H1 (cell line): ENCODE measurements around the gene RSPH9. TPM values are rescaled to one million over a fixed set of nuclear protein-coding genes. Genes with fewer than 3 reads are reported as not detected.

Experiments
- CTCF ChIA-PET: fragments of 300-600 bp; sonication (Branson Sonifier 250); formaldehyde crosslinking; loops from one replicate; lab custom pipeline; 2021; ENCODE audit not compliant: partially characterized antibody; lab: Charles Lee
- POLR2A ChIA-PET: fragments of 300-600 bp; sonication (Branson Sonifier 250); formaldehyde crosslinking; loops from one replicate; lab custom pipeline; 2021; ENCODE audit warnings: inconsistent platforms; ENCODE audit not compliant: partially characterized antibody; lab: Charles Lee
- DNase-seq, 2 experiments: peaks; one replicate each; pipeline versions ENCODE4 v3.0.0 to v3.0.0-alpha.2; 2010 to 2022; ENCODE audit warnings: low spot score in 2 of 2, low read depth in 1 of 2, mixed read lengths in 1 of 2
- FAIRE-seq: peaks from 2 replicates; lab custom pipeline; 2011; peaks lifted over from hg19 to GRCh38; lab: Jason Lieb, UNC
- H2AFZ ChIP-seq: 2 replicates; pipeline ENCODE4 v1.8.1; 2012; ENCODE audit warnings: low read length, inconsistent platforms
- H2AK5ac ChIP-seq: 2 replicates; pipeline ENCODE4 v1.6.1; 2013; ENCODE audit warnings: low read depth, low read length
- H2BK120ac ChIP-seq: replicated peaks from 2 replicates; pipeline ENCODE3; 2013; ENCODE audit warnings: low read depth, low read length, inconsistent platforms
- H2BK12ac ChIP-seq: 2 replicates; pipeline ENCODE4 v1.6.1; 2013; ENCODE audit warnings: low read depth, low read length
- H2BK15ac ChIP-seq: 2 replicates; pipeline ENCODE4 v1.6.1; 2013; ENCODE audit warnings: low read length
- H2BK20ac ChIP-seq: 2 replicates; pipeline ENCODE4 v1.6.1; 2013; ENCODE audit warnings: low read length
- H2BK5ac ChIP-seq: 2 replicates; pipeline ENCODE4 v1.6.1; 2013; ENCODE audit warnings: low read depth, low read length
- H3K14ac ChIP-seq: 2 replicates; pipeline ENCODE4 v1.6.1; 2013; ENCODE audit warnings: inconsistent platforms; ENCODE audit not compliant: insufficient read length
- H3K18ac ChIP-seq: 2 replicates; pipeline ENCODE4 v1.6.1; 2013; ENCODE audit warnings: low read length; ENCODE audit errors: extremely low read depth
- H3K23ac ChIP-seq: 2 replicates; pipeline ENCODE4 v1.6.1; 2013; ENCODE audit warnings: inconsistent platforms; ENCODE audit not compliant: insufficient read length
- H3K23me2 ChIP-seq: 2 replicates; pipeline ENCODE4 v1.6.1; 2013; ENCODE audit warnings: low read depth, low read length
- H3K27ac ChIP-seq: 2 replicates; pipeline ENCODE4 v1.6.1; 2011; ENCODE audit warnings: low read depth, low read length, inconsistent platforms
- H3K27me3 ChIP-seq, 4 experiments: replicated peaks in 1 of 4; 1 replicate in 1 of 4; 2 replicates in 3 of 4; pipeline versions ENCODE4 v1.6.1 to v1.8.1; 2011 to 2013; ENCODE audit warnings: low read length in 3 of 4, mild to moderate bottlenecking in 3 of 4, inconsistent platforms in 2 of 4, mixed read lengths in 2 of 4, moderate library complexity in 1 of 4; ENCODE audit not compliant: control insufficient read depth in 3 of 4, insufficient read depth in 3 of 4; ENCODE audit errors: extremely low read depth in 1 of 4
- H3K36me3 ChIP-seq, 4 experiments: 2 replicates each; pipeline versions ENCODE4 v1.6.1 to v1.8.1; 2011 to 2013; ENCODE audit warnings: mild to moderate bottlenecking in 4 of 4, low read length in 3 of 4, moderate library complexity in 2 of 4, control low read depth in 1 of 4, inconsistent platforms in 1 of 4; ENCODE audit not compliant: insufficient read depth in 4 of 4, control insufficient read depth in 2 of 4
- H3K4ac ChIP-seq: replicated peaks from 2 replicates; pipeline ENCODE3; 2013; ENCODE audit warnings: low read length, low read depth, mixed read lengths, inconsistent platforms; ENCODE audit not compliant: insufficient read length
- H3K4me1 ChIP-seq, 4 experiments: replicated peaks in 1 of 4; 1 replicate in 1 of 4; 2 replicates in 3 of 4; pipeline versions ENCODE4 v1.6.1 to v1.8.1; 2011 to 2013; ENCODE audit warnings: low read length in 3 of 4, inconsistent platforms in 2 of 4, mixed read lengths in 1 of 4; ENCODE audit not compliant: insufficient read depth in 4 of 4, control insufficient read depth in 3 of 4
- H3K4me2 ChIP-seq, 2 experiments: 2 replicates each; pipeline versions ENCODE4 v1.6.1 to v1.8.1; 2011 to 2013; ENCODE audit warnings: low read depth in 2 of 2, low read length in 2 of 2, control low read depth in 1 of 2, inconsistent platforms in 1 of 2, mild to moderate bottlenecking in 1 of 2; ENCODE audit not compliant: insufficient read depth in 1 of 2
- H3K4me3 ChIP-seq, 4 experiments: fragments of 200-600, 300-600 bp in 1 of 4; sonication (generic), shearing (Covaris generic), sonication (Bioruptor Twin) in 1 of 4; 2 replicates each; pipeline versions ENCODE4 v1.5.1 to v1.8.1; 2011 to 2016; ENCODE audit warnings: low read length in 4 of 4, low read depth in 3 of 4, control low read depth in 2 of 4, inconsistent platforms in 2 of 4, mild to moderate bottlenecking in 2 of 4, mixed read lengths in 1 of 4, moderate library complexity in 1 of 4; ENCODE audit not compliant: insufficient read depth in 2 of 4; ENCODE audit errors: extremely low read depth in 1 of 4
- H3K56ac ChIP-seq: replicated peaks from 2 replicates; pipeline ENCODE3; 2013; ENCODE audit warnings: low read depth, mild to moderate bottlenecking, mixed read lengths, low read length, inconsistent platforms; ENCODE audit not compliant: insufficient read length
- H3K79me1 ChIP-seq: 2 replicates; pipeline ENCODE4 v1.6.1; 2013; ENCODE audit warnings: low read depth, low read length, control low read depth
- H3K79me2 ChIP-seq, 2 experiments: 2 replicates each; pipeline versions ENCODE4 v1.6.1 to v1.8.1; 2012 to 2013; ENCODE audit warnings: low read length in 2 of 2, mild to moderate bottlenecking in 2 of 2, inconsistent platforms in 1 of 2; ENCODE audit not compliant: insufficient read depth in 2 of 2, control insufficient read depth in 1 of 2
- H3K9ac ChIP-seq, 4 experiments: replicated peaks in 1 of 4; 1 replicate in 1 of 4; 2 replicates in 3 of 4; pipeline versions ENCODE4 v1.6.1 to v1.8.1; 2011 to 2013; ENCODE audit warnings: low read depth in 3 of 4, low read length in 3 of 4, control low read depth in 2 of 4, mild to moderate bottlenecking in 2 of 4, moderate library complexity in 2 of 4, inconsistent platforms in 1 of 4; ENCODE audit errors: extremely low read depth in 1 of 4
- H3K9me3 ChIP-seq, 2 experiments: 2 replicates each; pipeline versions ENCODE4 v1.6.1 to v1.8.1; 2012 to 2013; ENCODE audit warnings: mild to moderate bottlenecking in 2 of 2, moderate library complexity in 2 of 2, control low read depth in 1 of 2, inconsistent platforms in 1 of 2, low read depth in 1 of 2, low read length in 1 of 2, mixed read lengths in 1 of 2; ENCODE audit not compliant: insufficient read depth in 2 of 2
- H4K20me1 ChIP-seq, 2 experiments: replicated peaks in 1 of 2; 2 replicates each; pipeline versions ENCODE3 to v1.8.1; 2011 to 2013; ENCODE audit warnings: inconsistent platforms in 2 of 2, low read length in 2 of 2, mild to moderate bottlenecking in 1 of 2; ENCODE audit not compliant: insufficient read depth in 2 of 2, control insufficient read depth in 1 of 2
- H4K5ac ChIP-seq: 2 replicates; pipeline ENCODE4 v1.6.1; 2013; ENCODE audit warnings: low read length, low read depth, mixed read lengths, inconsistent platforms; ENCODE audit not compliant: insufficient read length
- H4K8ac ChIP-seq: 2 replicates; pipeline ENCODE4 v1.8.0; 2013; ENCODE audit warnings: mild to moderate bottlenecking, moderate library complexity, low read length, inconsistent platforms; ENCODE audit not compliant: insufficient read depth; ENCODE audit errors: extremely low read depth
- H4K91ac ChIP-seq: replicated peaks from 2 replicates; pipeline ENCODE3; 2013; ENCODE audit warnings: low read length, mixed read lengths, inconsistent platforms; ENCODE audit not compliant: insufficient read length
- BCL11A ChIP-seq, 2 experiments: IDR thresholded peaks; one replicate each; pipeline ENCODE4 v1.6.1; 2011; ENCODE audit warnings: low read depth in 2 of 2, low read length in 2 of 2, mild to moderate bottlenecking in 2 of 2
- CTBP2 ChIP-seq: IDR thresholded peaks from 2 replicates; pipeline ENCODE4 v1.7.0; 2011; ENCODE audit warnings: borderline replicate concordance, mild to moderate bottlenecking, moderate library complexity, mixed read lengths, low read length; ENCODE audit not compliant: insufficient read depth, insufficient read length
- HDAC6 ChIP-seq: IDR thresholded peaks from one replicate; pipeline ENCODE4 v1.7.1; 2012; ENCODE audit warnings: low read depth, mild to moderate bottlenecking, inconsistent platforms, low read length, moderate library complexity
- PHF8 ChIP-seq: fragments of 200-600 bp; sonication (generic); conservative IDR thresholded peaks from 2 replicates; pipeline ENCODE4 v1.7.1; 2012; ENCODE audit warnings: low read depth, mild to moderate bottlenecking, inconsistent platforms, low read length, moderate library complexity
- POLR2A ChIP-seq, 2 experiments: IDR thresholded peaks; 1 replicate in 1 of 2; 2 replicates in 1 of 2; pipeline ENCODE4 v1.6.1; 2011; ENCODE audit warnings: low read depth in 2 of 2, low read length in 2 of 2, mild to moderate bottlenecking in 2 of 2; ENCODE audit errors: control extremely low read depth in 1 of 2
- SP4 ChIP-seq: IDR thresholded peaks from 2 replicates; pipeline ENCODE4 v1.6.1; 2012; ENCODE audit warnings: low read length, inconsistent platforms
- SRF ChIP-seq: IDR thresholded peaks from 2 replicates; pipeline ENCODE4 v1.6.1; 2011; ENCODE audit warnings: mild to moderate bottlenecking, low read depth, low read length, moderate library complexity
- TAF7 ChIP-seq: optimal IDR thresholded peaks from 2 replicates; pipeline ENCODE3; 2011; ENCODE audit warnings: low read depth, mild to moderate bottlenecking, inconsistent platforms, low read length, moderate library complexity, borderline replicate concordance
- WGBS, 2 experiments: shearing (Covaris generic) in 1 of 2; methylation state at CpG; one replicate each; pipeline versions ENCODE4 v1.1.6 to v1.1.7; 2013 to 2015; ENCODE audit warnings: low lambda C conversion rate in 2 of 2, mixed read lengths in 2 of 2, inconsistent platforms in 1 of 2, low coverage in 1 of 2, missing lambda C conversion rate in 1 of 2; ENCODE audit not compliant: insufficient replicate concordance in 2 of 2, insufficient coverage in 1 of 2, insufficient read length in 1 of 2; ENCODE audit errors: extremely low coverage in 1 of 2, missing lambda C conversion rate in 1 of 2; 5-methylcytosine and 5-hydroxymethylcytosine counted together
- polyA plus RNA-seq, 7 experiments: library from polyadenylated mRNA; depleted of rRNA in 3 of 7; stranded (reverse) in 5 of 7; unstranded in 2 of 7; fragments of >200 nt in 5 of 7; fragments of 200-250 nt in 2 of 7; gene quantifications; 1 replicate in 5 of 7; 2 replicates in 1 of 7; 4 replicates in 1 of 7; pipeline versions ENCODE4 v1.2.1 to v1.2.3, GENCODE V29; 2011 to 2013; ENCODE audit warnings: missing spikeins in 2 of 7, mixed read lengths in 2 of 7
- total RNA-seq: library from RNA; stranded (reverse); fragmentation: NEBNext Ultra II Directional; extraction: Animal tissue kit (Norgen Biotek cat#: 25700); gene quantifications from 2 replicates; pipeline ENCODE4 v1.2.1, GENCODE V29; 2021

RSPH9 gene
- total and polyA plus RNA-seq, 2 of the 8 experiments (the other 6 are each of a cell fraction or from before 2014, with no cell fraction given): 0.15 to 0.23 TPM

- Histone ChIP-seq H2AK5ac (no peak overlapping the region), H4K20me1 (peaks cover 8 to 11% of the 10 kb centered on the region in 2 experiments), H4K91ac (no peak overlapping the region), H3K9ac (no peak overlapping the region), H3K79me1 (peaks cover 8% of the 10 kb centered on the region), H3K9me3 (no peaks in the 10 kb centered on the region), H3K4me2 (no peak overlapping the region), H3K79me2 (peaks cover 0 to 8% of the 10 kb centered on the region in 2 experiments; a peak in 1 of 4 replicates), H2BK20ac (no peak overlapping the region), H3K4me1 (no peaks in the 10 kb centered on the region), H2BK120ac (no peak overlapping the region), H3K4ac (no peak overlapping the region), H4K5ac (no peak overlapping the region), H2BK12ac (no peak overlapping the region), H3K23me2 (no peaks in the 10 kb centered on the region), H3K4me3 (no peak overlapping the region), H3K27me3 (no peaks in the 10 kb centered on the region), H3K27ac (no peak overlapping the region), H3K56ac (no peak overlapping the region), H3K18ac (no peak overlapping the region), H2AFZ (no peak overlapping the region), H2BK15ac (no peak overlapping the region), H2BK5ac (no peak overlapping the region), H3K36me3 (peaks cover 36 to 71% (median 57%) of the 10 kb centered on the region in 4 experiments), H3K14ac (no peak overlapping the region), H4K8ac (no peak overlapping the region), H3K23ac (no peak overlapping the region)
- CTCF ChIA-PET: interaction anchor here (1.0 to 4.0 kb wide), 3 partner anchors 9 to 456 kb away, joined by 3 to 23 read pairs (median 3); no protein-coding TSS in a partner anchor
- FAIRE-seq (no peak), DNase-seq (no peak)
- POLR2A ChIA-PET: interaction anchor here (1.1 kb wide), 1 partner anchor 46 kb away, joined by 3 read pairs; no protein-coding TSS in a partner anchor
- 96% methylated on average over 10 of the region's 10 CpGs; no CpG with 5 or more reads in 1 of the 2 experiments for WGBS, 2 experiments
- no peak for TF ChIP-seq TAF7
- TF ChIP-seq SP4: no peak
- TF ChIP-seq CTBP2: no peak
- TF ChIP-seq BCL11A (IDR thresholded peaks at IDR 0.05; ENCODE audit: low read depth in 2 of 2, low read length in 2 of 2): no peak
- no peak for TF ChIP-seq SRF
- TF ChIP-seq PHF8: no peak
- TF ChIP-seq HDAC6: no peak
- no peak for TF ChIP-seq POLR2A (IDR thresholded peaks at IDR 0.05; ENCODE audit: control extremely low read depth in 1 of 2, low read depth in 2 of 2, low read length in 2 of 2)
These were observed 22.3 kb upstream of the RSPH9 start for GRCh38 chr6:43622541-43622940.
